ENCODE data around the gene COX6A2. TPM values are rescaled to one million over a fixed set of nuclear protein-coding genes. Genes with fewer than 3 reads are reported as not detected.
A peak's percentile ranks its signal among the peaks of the same experiment; 100 is the strongest.

The COX6A2 gene
- total and polyA plus RNA-seq, 4 donors, result 0.84 to 36.7 (median 8.0) TPM; not detected in 1

GRCh38 chr16:31461201-31461920 lies 33.2 kb upstream of the COX6A2 start:
- WGBS, result 77% methylated on average over 10 of the region's 10 CpGs
- H3K27ac ChIP-seq (ENCODE audit: low read depth in 1 of 2, low read length in 2 of 2), result peak overlapping the region; percentile 56 to 61
- DNase-seq (ENCODE audit: low spot score), result no peak

GRCh38 chr16:31460582-31461002 lies 32.4 kb upstream of the COX6A2 start:
- WGBS, result 48% methylated on average over 8 of the region's 8 CpGs
- peak overlapping the region; percentile 89 to 98 for H3K27ac ChIP-seq (ENCODE audit: low read depth in 1 of 2, low read length in 2 of 2)
- no peaks in the 10 kb centered on the region for H3K9me3 ChIP-seq (ENCODE audit: control insufficient read depth in 4 of 4, low read length in 3 of 4)
- no peak for DNase-seq (ENCODE audit: low spot score)
- peaks cover 27 to 61% (median 49%) of the 10 kb centered on the region in 4 donors for H3K4me1 ChIP-seq (ENCODE audit: control insufficient read depth in 4 of 4, insufficient read depth in 4 of 4, low read length in 3 of 4)
- H3K36me3 ChIP-seq (ENCODE audit: control insufficient read depth in 4 of 4, insufficient read depth in 3 of 4, low read depth in 1 of 4, low read length in 3 of 4), result peaks cover 0 to 7% (median under 1%) of the 10 kb centered on the region in 4 donors
- TF ChIP-seq CTCF (IDR thresholded peaks at IDR 0.05; ENCODE audit: low read depth, low read length, missing input control) (peak; percentile 39), RAD21 (IDR thresholded peaks at IDR 0.05) (peak; percentile 30 to 60), FOXA2 (IDR thresholded peaks at IDR 0.05) (no peak), NR2F2 (IDR thresholded peaks at IDR 0.05) (no peak), TAF1 (conservative IDR thresholded peaks at IDR 0.05) (no peak), JUND (IDR thresholded peaks at IDR 0.05) (no peak), YY1 (IDR thresholded peaks at IDR 0.05) (no peak), HNF4G (IDR thresholded peaks at IDR 0.05) (no peak), HNF4A (conservative IDR thresholded peaks at IDR 0.05) (no peak)
- H3K9ac ChIP-seq (ENCODE audit: low read depth in 1 of 2, low read length in 2 of 2), result no peak overlapping the region
- peak overlapping the region in 1 of 3 donors; percentile 36 for H3K4me3 ChIP-seq (ENCODE audit: low read depth in 1 of 3, low read length in 3 of 3)
- H3K27me3 ChIP-seq (ENCODE audit: control insufficient read depth in 4 of 4, insufficient read depth in 4 of 4, low read length in 3 of 4), result no peaks in the 10 kb centered on the region

More at GRCh38 chr16:31461201-31461920, 33.2 kb upstream of the COX6A2 start:
- no peak for TF ChIP-seq MAX (IDR thresholded peaks at IDR 0.05)
- no peak for TF ChIP-seq ZBTB33 (IDR thresholded peaks at IDR 0.05)
- no peak for TF ChIP-seq ATF3 (IDR thresholded peaks at IDR 0.05)
- TF ChIP-seq EGR1 (IDR thresholded peaks at IDR 0.05; ENCODE audit: low read depth in 2 of 2), result no peak
- TF ChIP-seq SP1 (IDR thresholded peaks at IDR 0.05), result no peak
- no peak for TF ChIP-seq TAF1 (conservative IDR thresholded peaks at IDR 0.05)
- no peak for TF ChIP-seq JUND (IDR thresholded peaks at IDR 0.05)
- no peak for TF ChIP-seq CTCF (IDR thresholded peaks at IDR 0.05; ENCODE audit: low read depth, low read length, missing input control)
- TF ChIP-seq GABPA (IDR thresholded peaks at IDR 0.05 in 1 of 2, conservative IDR thresholded peaks at IDR 0.05 in 1 of 2), result no peak
- TF ChIP-seq FOXA2 (IDR thresholded peaks at IDR 0.05), result no peak
- no peaks in the 10 kb centered on the region for H3K9me3 ChIP-seq (ENCODE audit: control insufficient read depth in 4 of 4, low read length in 3 of 4)
- H3K36me3 ChIP-seq (ENCODE audit: control insufficient read depth in 4 of 4, insufficient read depth in 3 of 4, low read depth in 1 of 4, low read length in 3 of 4), result peaks cover 0 to 13% (median 2%) of the 10 kb centered on the region in 4 donors
- no peak overlapping the region for H3K9ac ChIP-seq (ENCODE audit: low read depth in 1 of 2, low read length in 2 of 2)
- H3K4me3 ChIP-seq (ENCODE audit: low read depth in 1 of 3, low read length in 3 of 3), result no peak overlapping the region
- H3K27me3 ChIP-seq (ENCODE audit: control insufficient read depth in 4 of 4, insufficient read depth in 4 of 4, low read length in 3 of 4), result no peaks in the 10 kb centered on the region
- peaks cover 24 to 55% (median 43%) of the 10 kb centered on the region in 4 donors for H3K4me1 ChIP-seq (ENCODE audit: control insufficient read depth in 4 of 4, insufficient read depth in 4 of 4, low read length in 3 of 4)

All from liver (tissue), 9 donors.